D721Med (cell line): ENCODE measurements around the gene PLPPR2.
A peak's percentile ranks its signal among the peaks of the same experiment; 100 is the strongest.
"Not testable (repeated sequence)": the region's sequence is repeated elsewhere in the genome, so short reads cannot be mapped to it uniquely, and the experiment has no call there.

Experiments
- DNase-seq: peaks from one replicate; pipeline ENCODE4 v3.0.0; 2011; ENCODE audit warnings: low spot score; ENCODE audit not compliant: insufficient read length
- FAIRE-seq: peaks from 2 replicates; lab custom pipeline; 2011; peaks lifted over from hg19 to GRCh38; lab: Jason Lieb, UNC
- TF ChIP-seq, protein P1 (sequence below): IDR thresholded peaks from 2 replicates; pipeline ENCODE4 v1.5.1; 2012; ENCODE audit warnings: mild to moderate bottlenecking, control low read depth; ENCODE audit not compliant: insufficient read depth; ENCODE audit errors: missing control alignments

PLPPR2 gene, protein sequence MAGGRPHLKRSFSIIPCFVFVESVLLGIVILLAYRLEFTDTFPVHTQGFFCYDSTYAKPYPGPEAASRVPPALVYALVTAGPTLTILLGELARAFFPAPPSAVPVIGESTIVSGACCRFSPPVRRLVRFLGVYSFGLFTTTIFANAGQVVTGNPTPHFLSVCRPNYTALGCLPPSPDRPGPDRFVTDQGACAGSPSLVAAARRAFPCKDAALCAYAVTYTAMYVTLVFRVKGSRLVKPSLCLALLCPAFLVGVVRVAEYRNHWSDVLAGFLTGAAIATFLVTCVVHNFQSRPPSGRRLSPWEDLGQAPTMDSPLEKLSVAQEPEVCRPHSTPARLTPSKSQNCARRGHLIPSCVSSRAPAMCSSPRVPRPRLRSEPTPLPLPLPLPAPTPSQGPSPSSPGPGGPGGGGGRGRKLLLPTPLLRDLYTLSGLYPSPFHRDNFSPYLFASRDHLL

DNA sequence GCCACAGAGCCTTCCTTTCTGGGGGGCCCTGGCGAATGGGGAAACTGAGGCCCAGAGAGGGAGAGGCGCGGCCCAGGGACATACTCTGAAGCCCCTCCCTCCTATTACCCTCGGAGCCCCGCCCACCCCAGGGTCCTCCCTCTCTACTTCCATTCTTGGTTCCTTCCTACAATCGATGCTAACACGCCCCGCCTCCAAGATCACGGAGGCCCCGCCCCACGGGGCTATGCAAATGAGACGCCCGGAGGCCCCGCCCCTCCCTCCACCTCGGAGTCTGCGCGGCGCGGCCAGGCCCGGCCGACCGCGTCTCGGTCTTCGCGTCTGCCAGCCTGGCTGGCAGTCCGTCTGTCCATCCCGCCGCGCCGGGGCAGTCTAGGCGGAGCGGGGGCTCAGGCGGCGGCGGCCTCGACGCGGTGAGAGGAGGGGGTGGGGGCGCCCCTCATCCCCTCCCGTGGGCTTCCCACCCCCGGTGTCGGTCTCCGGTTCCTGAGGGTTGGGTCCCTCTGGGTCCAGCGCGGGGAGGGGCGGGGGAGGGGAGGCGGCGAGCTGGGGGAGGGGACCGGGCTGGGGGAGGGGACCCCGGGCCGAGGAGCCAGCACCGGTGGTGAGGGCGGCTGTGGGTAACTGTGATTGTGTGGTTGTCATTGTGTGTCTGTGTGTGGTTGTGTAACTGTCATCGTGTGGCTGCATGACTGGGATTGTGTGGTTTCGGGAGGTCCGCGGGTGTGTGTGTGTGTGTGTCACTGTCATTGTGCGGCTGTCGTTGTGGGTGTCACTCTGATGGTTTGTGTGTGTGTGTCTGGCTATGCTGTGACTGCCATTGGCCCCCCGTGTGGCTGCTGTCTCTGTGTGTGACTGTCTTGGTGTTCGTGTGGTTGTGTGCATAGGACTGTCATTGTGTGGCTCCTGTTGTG lies at the start of gene PLPPR2:
TSS of gene PLPPR2 (plus strand) at position 273 of the 914 bp plus-strand sequence. CDS start 2,242 bp downstream, outside the sequence.
- TF ChIP-seq, protein P1, sequence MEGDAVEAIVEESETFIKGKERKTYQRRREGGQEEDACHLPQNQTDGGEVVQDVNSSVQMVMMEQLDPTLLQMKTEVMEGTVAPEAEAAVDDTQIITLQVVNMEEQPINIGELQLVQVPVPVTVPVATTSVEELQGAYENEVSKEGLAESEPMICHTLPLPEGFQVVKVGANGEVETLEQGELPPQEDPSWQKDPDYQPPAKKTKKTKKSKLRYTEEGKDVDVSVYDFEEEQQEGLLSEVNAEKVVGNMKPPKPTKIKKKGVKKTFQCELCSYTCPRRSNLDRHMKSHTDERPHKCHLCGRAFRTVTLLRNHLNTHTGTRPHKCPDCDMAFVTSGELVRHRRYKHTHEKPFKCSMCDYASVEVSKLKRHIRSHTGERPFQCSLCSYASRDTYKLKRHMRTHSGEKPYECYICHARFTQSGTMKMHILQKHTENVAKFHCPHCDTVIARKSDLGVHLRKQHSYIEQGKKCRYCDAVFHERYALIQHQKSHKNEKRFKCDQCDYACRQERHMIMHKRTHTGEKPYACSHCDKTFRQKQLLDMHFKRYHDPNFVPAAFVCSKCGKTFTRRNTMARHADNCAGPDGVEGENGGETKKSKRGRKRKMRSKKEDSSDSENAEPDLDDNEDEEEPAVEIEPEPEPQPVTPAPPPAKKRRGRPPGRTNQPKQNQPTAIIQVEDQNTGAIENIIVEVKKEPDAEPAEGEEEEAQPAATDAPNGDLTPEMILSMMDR = no peak

DNA sequence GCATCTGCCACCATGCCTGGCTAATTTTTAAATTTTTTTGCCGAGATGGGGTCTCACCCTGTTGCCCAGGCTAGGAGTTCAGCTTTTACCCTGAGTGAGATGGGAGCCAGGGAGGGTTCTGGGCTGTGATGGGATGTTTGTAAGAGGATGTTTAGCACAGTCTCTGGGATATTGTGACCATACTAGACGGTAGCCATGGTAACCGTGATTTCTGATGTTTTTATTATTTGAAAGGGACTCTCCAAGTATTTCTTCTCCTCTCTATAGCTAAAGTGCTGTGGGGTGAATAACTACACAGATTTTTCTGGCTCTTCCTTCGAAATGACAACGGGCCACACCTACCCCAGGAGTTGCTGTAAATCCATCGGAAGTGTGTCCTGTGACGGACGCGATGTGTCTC lies 48.9 kb upstream of the PLPPR2 start:
- FAIRE-seq = no peak
- DNase-seq = no peak
- TF ChIP-seq, protein P1 = no peak

More for the DNA sequence above, at the start of gene PLPPR2:
- FAIRE-seq (no peak), DNase-seq (peak; percentile 98)

DNA sequence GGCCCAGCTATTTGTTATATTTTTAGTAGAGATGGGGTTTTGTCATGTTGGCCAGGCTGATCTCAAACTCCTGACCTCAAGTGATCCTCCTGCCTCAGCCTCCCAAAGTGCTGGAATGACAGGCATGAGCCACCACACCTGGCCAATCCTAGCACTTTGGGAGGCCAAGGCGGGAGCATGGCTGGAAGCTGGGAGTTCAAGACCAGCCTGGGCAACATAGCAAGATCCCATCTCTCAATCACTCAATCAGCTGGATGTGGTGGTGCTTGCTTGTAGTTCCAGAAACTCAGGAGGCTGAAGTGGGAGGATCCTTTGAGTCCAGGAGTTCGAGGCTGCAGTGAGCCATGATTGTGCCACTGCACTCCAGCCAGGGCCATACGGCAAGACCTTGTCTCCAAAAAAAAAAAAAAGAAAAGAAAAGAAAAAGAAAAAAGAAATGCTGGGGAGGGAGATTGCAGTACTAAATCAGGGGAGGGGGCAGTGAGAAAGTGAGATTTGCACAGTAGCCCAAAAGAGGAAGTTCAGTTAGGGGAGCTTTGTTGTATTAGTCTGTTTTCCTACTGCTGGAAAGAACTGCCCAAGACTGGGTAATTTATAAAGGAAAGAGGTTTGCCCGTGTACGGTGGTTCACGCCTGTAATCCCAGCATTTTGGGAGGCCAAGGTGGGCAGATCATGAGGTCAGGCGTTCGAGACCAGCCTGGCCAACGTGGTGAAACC lies 34.8 kb upstream of the PLPPR2 start:
- DNase-seq, FAIRE-seq: not testable (repeated sequence)

DNA sequence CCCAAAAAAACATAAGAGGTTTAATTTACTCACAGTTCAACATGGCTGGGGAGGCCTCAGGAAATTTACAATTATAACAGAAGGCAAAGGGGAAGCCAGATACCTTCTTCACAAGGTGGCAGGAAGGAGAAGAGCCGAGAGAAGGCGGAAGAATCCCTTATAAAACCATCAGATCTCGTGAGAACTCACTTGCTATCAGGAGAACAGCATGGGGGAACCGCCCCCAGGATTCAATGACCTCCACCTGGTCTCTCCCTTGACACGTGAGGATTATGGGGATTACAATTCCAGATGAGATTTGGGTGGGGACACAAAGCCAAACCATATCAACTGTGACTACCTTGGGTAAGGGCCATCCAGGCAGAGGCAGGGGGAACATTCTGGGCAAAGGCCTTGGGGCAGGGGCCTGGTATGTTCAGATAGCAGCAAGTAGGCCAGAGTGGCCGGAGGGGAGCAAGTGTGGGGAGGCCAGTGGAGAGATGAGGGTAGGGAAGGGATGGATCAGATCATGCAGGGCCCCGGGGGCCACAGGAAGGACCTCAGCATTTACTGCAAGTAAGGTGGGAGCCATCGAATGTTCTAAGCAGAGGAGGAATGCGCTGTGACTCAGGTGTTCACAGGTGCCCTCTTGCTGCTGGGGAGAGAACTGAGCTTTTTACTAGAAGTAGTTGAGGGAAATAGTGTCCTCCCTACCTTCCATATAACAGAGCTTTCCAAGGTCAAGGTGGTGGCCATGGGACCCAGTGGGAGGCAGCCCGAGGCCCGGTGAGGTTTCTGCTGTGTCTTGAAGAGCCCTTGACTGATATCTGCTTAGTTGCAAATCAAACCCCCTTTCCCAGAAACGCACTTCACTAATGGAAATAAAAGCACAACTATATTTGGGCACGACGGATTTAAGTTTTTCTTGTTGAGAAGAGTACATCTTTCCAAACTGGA lies 33.8 kb upstream of the PLPPR2 start:
- no peak for FAIRE-seq
- no peak for DNase-seq
- TF ChIP-seq, protein P1 = no peak

DNA sequence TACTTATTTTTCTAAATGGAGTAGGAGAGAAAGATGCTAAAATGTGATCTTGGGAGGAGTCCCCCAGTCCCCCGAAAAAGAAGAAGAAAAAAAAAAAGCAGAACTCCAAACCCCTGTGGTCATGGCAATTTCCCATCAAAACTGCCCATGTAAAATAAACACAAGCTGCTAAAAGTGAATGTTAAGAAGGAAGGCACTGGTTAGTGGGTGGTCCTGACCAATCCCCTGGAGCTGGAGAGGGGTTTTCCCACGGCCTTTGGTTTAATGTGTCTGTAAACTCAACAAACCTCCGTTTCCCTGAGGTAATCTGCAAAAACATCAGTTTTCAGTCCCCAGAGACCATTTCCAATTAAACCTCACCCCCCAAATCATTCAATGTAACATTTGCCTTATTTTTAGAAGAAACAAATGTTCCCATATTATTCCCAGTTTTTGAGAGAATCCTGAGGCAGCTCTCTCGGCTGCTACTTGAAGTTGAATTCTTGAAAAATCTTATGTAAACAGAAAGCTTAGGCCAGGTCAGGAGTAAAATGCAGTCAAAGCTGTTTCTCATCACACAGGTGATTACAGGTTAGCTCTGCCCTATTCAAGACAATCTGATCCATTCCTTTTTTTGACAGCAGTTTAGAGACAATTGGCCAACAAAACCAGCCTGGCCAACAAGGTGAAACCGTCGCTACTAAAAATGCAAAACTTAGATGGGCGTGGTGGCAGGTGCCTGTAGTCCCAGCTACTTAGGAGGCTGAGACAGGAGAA lies 32.8 kb upstream of the PLPPR2 start:
- no peak for FAIRE-seq
- TF ChIP-seq, protein P1 = no peak
- DNase-seq = no peak

DNA sequence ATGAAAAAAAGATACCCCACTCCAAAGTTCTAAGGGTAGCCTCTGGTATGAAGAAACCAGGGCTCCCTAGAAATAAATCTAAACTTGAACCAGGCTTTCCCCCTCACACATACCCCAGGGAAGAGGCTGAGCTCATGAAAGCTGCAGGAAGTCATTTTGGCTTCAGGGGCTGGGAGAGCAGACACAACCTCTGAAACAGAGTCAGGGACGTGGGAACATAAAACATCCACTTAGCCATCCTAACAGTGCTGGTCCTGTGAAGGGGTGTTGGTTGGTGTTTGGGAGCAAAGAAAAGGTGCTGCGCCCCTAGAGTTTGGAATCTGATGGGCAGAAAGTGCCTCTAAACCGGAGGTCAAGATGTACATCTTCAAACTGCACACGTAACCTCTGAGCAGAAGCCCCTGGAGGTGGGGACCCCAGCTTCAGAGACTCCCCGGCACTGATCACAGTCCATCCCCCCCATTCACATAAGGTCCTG lies 31.6 kb upstream of the PLPPR2 start:
- FAIRE-seq (no peak), DNase-seq (no peak)
- TF ChIP-seq, protein P1 = no peak
